ENCODE results near the gene EID2.

Gene EID2

GRCh38 chr19:39539518-39540332, at the start of gene EID2:
TSS of gene EID2 (minus strand) at chr19:39540161. CDS start at chr19:39540079, 82 bp downstream.
- peak; percentile 91 to 92 for ATAC-seq

GRCh38 chr19:39588066-39588465, 48.1 kb upstream of the EID2 start:
- no peak for ATAC-seq

- ATAC-seq: no peak
Observed at GRCh38 chr19:39587496-39587895, 47.5 kb upstream of the EID2 start.

- ATAC-seq: no peak
Observed at GRCh38 chr19:39582891-39583625, 43.1 kb upstream of the EID2 start.

GRCh38 chr19:39582442-39582841, 42.5 kb upstream of the EID2 start:
- ATAC-seq: peak; percentile 69 to 82

- no peak for ATAC-seq
Observed at GRCh38 chr19:39568604-39569003, 28.6 kb upstream of the EID2 start.

- ATAC-seq: no peak
Observed at GRCh38 chr19:39566064-39566463, 26.1 kb upstream of the EID2 start.

GRCh38 chr19:39563408-39563807, 23.4 kb upstream of the EID2 start:
- no peak for ATAC-seq

GRCh38 chr19:39558624-39559117, 18.7 kb upstream of the EID2 start:
- ATAC-seq: peak; percentile 49 to 70

- ATAC-seq: peak; percentile 57 to 69
Observed at GRCh38 chr19:39557811-39558623, 18.1 kb upstream of the EID2 start.

- no peak for ATAC-seq
Observed at GRCh38 chr19:39555883-39556282, 15.9 kb upstream of the EID2 start.

- ATAC-seq: no peak
Observed at GRCh38 chr19:39554701-39555311, 14.8 kb upstream of the EID2 start.

- no peak for ATAC-seq
Observed at GRCh38 chr19:39553082-39553652, 13.2 kb upstream of the EID2 start.

- ATAC-seq: no peak
Observed at GRCh38 chr19:39550197-39550596, 10.2 kb upstream of the EID2 start.

GRCh38 chr19:39546599-39546998, 6.6 kb upstream of the EID2 start:
- peak in 1 of 2 donors; percentile 13 for ATAC-seq

- no peak for ATAC-seq
Observed at GRCh38 chr19:39544911-39545310, 5.0 kb upstream of the EID2 start.

- no peak for ATAC-seq
Observed at GRCh38 chr19:39544226-39544903, 4.4 kb upstream of the EID2 start.

- ATAC-seq: no peak
Observed at GRCh38 chr19:39543477-39543857, 3.5 kb upstream of the EID2 start.

- ATAC-seq: no peak
Observed at GRCh38 chr19:39542206-39542605, 2.2 kb upstream of the EID2 start.

GRCh38 chr19:39540333-39540673, 342 bp upstream of the EID2 start:
- no peak for ATAC-seq

GRCh38 chr19:39539165-39539517, 820 bp downstream of the EID2 start:
- peak in 1 of 2 donors; percentile 21 for ATAC-seq

GRCh38 chr19:39533791-39534190, 6.2 kb downstream of the EID2 start:
- ATAC-seq: no peak
